IPS-15b (cell line): ENCODE data around the gene YKT6.

ENCODE experiments used
- H3K27me3 ChIP-seq: one replicate; pipeline ENCODE4 v1.6.1; 2013; ENCODE audit warnings: low read length; ENCODE audit not compliant: control insufficient read depth, insufficient read depth
- H3K36me3 ChIP-seq: one replicate; pipeline ENCODE4 v1.6.1; 2013; ENCODE audit warnings: low read length; ENCODE audit not compliant: control insufficient read depth, insufficient read depth
- H3K4me1 ChIP-seq: one replicate; pipeline ENCODE4 v1.6.1; 2013; ENCODE audit warnings: mild to moderate bottlenecking, low read length; ENCODE audit not compliant: control insufficient read depth, insufficient read depth
- H3K4me3 ChIP-seq: one replicate; pipeline ENCODE4 v1.5.1; 2013; ENCODE audit warnings: low read depth, low read length
- H3K9ac ChIP-seq: one replicate; pipeline ENCODE4 v1.6.1; 2013; ENCODE audit warnings: low read depth, mild to moderate bottlenecking, low read length
- H3K9me3 ChIP-seq: one replicate; pipeline ENCODE4 v1.6.1; 2013; ENCODE audit warnings: mild to moderate bottlenecking, low read length; ENCODE audit not compliant: control insufficient read depth, insufficient read depth

The YKT6 gene

GRCh38 chr7:44259547-44260457 is 59.0 kb downstream of the YKT6 start:
- Histone ChIP-seq H3K9me3 (no peaks in the 10 kb centered on the region), H3K36me3 (no peaks in the 10 kb centered on the region), H3K4me1 (no peaks in the 10 kb centered on the region), H3K27me3 (no peaks in the 10 kb centered on the region), H3K4me3 (no peak overlapping the region), H3K9ac (no peak overlapping the region)

- H3K4me1 ChIP-seq: no peaks in the 10 kb centered on the region
- no peak overlapping the region for H3K9ac ChIP-seq
- no peaks in the 10 kb centered on the region for H3K27me3 ChIP-seq
Measured at GRCh38 chr7:44261240-44261639, 60.5 kb downstream of the YKT6 start.

GRCh38 chr7:44262031-44262430 is 61.3 kb downstream of the YKT6 start:
- no peak overlapping the region for H3K9ac ChIP-seq
- H3K4me1 ChIP-seq: no peaks in the 10 kb centered on the region
- H3K36me3 ChIP-seq: no peaks in the 10 kb centered on the region
- no peaks in the 10 kb centered on the region for H3K27me3 ChIP-seq
- no peak overlapping the region for H3K4me3 ChIP-seq
- no peaks in the 10 kb centered on the region for H3K9me3 ChIP-seq

More at GRCh38 chr7:44261240-44261639, 60.5 kb downstream of the YKT6 start:
- H3K9me3 ChIP-seq: no peaks in the 10 kb centered on the region
- no peaks in the 10 kb centered on the region for H3K36me3 ChIP-seq
- no peak overlapping the region for H3K4me3 ChIP-seq

GRCh38 chr7:44263326-44264082 is 62.7 kb downstream of the YKT6 start:
- no peak overlapping the region for H3K9ac ChIP-seq
- H3K4me3 ChIP-seq: no peak overlapping the region
- no peaks in the 10 kb centered on the region for H3K36me3 ChIP-seq
- no peaks in the 10 kb centered on the region for H3K4me1 ChIP-seq
- H3K9me3 ChIP-seq: no peaks in the 10 kb centered on the region
- H3K27me3 ChIP-seq: no peaks in the 10 kb centered on the region
